Subcutaneous abdominal adipose tissue (tissue), 5 donors: Measurements from ENCODE around the gene KRTAP12-1.
A peak's percentile ranks its signal among the peaks of the same experiment; 100 is the strongest.
"Not testable (repeated sequence)": the region's sequence is repeated elsewhere in the genome, so short reads cannot be mapped to it uniquely, and the experiment has no call there.

Source experiments
- H3K27ac ChIP-seq: one replicate; pipeline ENCODE4 v1.7.0; 2013; ENCODE audit warnings: low read depth, mild to moderate bottlenecking, inconsistent platforms, low read length, moderate library complexity
- H3K27me3 ChIP-seq, 5 donors: one replicate each; pipeline ENCODE4 v1.7.0; 2013; ENCODE audit warnings: low read length in 5 of 5, inconsistent platforms in 1 of 5; ENCODE audit not compliant: control insufficient read depth in 5 of 5, insufficient read depth in 4 of 5
- H3K36me3 ChIP-seq, 5 donors: one replicate each; pipeline ENCODE4 v1.7.0; 2013; ENCODE audit warnings: low read length in 5 of 5; ENCODE audit not compliant: control insufficient read depth in 5 of 5, insufficient read depth in 5 of 5
- H3K4me1 ChIP-seq, 5 donors: one replicate each; pipeline ENCODE4 v1.7.0; 2013; ENCODE audit warnings: low read length in 5 of 5, mild to moderate bottlenecking in 3 of 5, moderate library complexity in 1 of 5; ENCODE audit not compliant: control insufficient read depth in 5 of 5, insufficient read depth in 5 of 5
- H3K4me3 ChIP-seq, 5 donors: one replicate each; pipeline ENCODE4 v1.7.0; 2013; ENCODE audit warnings: low read length in 5 of 5, low read depth in 1 of 5
- H3K9ac ChIP-seq, 5 donors: one replicate each; pipeline ENCODE4 v1.7.0; 2013; ENCODE audit warnings: low read length in 5 of 5, mild to moderate bottlenecking in 4 of 5, moderate library complexity in 3 of 5
- H3K9me3 ChIP-seq, 5 donors: one replicate each; pipeline ENCODE4 v1.7.0; 2013; ENCODE audit warnings: low read length in 5 of 5; ENCODE audit not compliant: control insufficient read depth in 5 of 5
- donor health status: healthy.
- donor health status: healthy.
- donor health status: healthy.
- donor health status: healthy.
- donor health status: healthy.

The KRTAP12-1 gene

DNA sequence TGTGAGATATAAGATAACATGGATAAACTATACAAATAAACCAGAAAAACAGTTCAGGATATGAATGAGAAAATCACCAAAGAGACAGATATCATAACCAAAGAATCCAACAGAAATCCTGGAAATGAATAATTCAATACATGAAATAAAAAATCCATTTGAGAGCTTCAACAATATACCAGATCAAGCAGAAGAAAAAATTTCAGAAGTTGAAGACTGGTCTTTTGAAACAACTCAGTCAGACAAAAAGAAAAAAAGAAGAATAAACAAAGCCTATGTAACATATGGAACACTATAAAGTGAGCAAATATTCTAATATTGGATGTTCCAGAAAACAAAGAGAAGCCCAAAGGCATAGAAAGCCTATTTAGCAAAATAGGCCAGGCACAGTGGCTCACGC is 10.1 kb downstream of the KRTAP12-1 start:
- Histone ChIP-seq H3K4me1 (no peaks in the 10 kb centered on the region), H3K27ac (no peak overlapping the region), H3K36me3 (no peaks in the 10 kb centered on the region), H3K27me3 (peaks cover 0 to 11% (median 0%) of the 10 kb centered on the region in 5 donors), H3K4me3 (no peak overlapping the region), H3K9ac (no peak overlapping the region), H3K9me3 (peaks cover 0 to 23% (median 9%) of the 10 kb centered on the region in 5 donors)

DNA sequence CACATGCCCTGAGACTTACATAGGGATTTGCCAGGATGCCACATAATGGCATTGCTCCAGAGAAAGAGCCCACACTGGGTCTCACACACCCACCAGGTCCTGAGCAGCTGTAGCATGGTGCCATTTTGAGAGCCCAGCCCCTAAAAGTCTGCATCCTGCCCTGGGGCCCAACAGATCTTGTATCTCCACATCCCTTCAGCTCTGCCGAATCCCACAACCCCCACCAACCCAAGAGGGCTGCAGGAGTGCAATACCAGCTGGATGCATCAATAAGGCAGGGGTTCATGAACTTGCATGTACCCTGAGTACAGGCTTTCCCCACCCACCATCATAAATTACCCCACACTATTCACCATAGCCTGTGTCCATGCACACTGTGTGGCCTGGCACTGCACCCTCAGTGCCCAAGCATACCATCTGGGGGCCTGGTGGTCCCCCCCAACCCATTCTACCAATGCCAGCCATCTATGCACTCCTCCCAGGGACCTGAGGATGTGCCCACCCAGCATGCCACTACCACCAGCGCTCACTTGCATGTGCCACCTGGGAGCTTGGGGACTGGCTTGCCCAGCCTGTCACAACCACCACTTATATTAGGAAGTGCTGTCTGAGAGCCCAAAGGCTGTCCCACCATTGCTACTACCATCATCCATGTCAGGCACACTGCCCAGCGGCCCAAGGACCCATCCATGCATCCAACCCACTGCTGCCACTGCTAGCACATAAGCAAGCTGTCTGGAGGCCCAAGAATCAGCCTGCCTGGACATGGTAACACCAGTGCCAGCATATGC is 11.1 kb downstream of the KRTAP12-1 start:
- Histone ChIP-seq H3K4me1 (no peaks in the 10 kb centered on the region), H3K4me3 (peak overlapping the region in 1 of 5 donors; percentile 13), H3K9ac (no peak overlapping the region), H3K36me3 (no peaks in the 10 kb centered on the region), H3K9me3 (peaks cover 0 to 23% (median 9%) of the 10 kb centered on the region in 5 donors), H3K27ac (no peak overlapping the region), H3K27me3 (peaks cover 0 to 11% (median 5%) of the 10 kb centered on the region in 5 donors)

DNA sequence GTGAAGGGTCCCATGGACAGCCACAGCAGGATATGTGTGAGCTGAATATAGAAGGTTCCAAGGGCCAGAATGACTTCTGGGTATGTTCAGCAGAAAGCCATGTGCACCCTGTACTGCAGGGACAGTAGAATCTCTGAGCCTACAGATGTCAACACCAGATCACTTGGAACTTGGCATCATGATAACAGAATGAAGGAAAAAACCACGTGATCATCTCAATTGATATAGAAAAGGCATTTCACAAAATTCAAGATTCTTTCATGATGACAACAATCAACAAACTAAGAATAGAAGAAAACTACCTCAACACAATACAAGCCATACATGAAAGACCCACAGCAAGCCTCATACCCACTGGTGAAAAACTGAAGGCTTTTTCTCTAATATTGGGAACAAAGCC is 14.4 kb downstream of the KRTAP12-1 start:
- Histone ChIP-seq H3K9me3 (peaks cover 0 to 18% (median 14%) of the 10 kb centered on the region in 5 donors), H3K27ac (no peak overlapping the region)

DNA sequence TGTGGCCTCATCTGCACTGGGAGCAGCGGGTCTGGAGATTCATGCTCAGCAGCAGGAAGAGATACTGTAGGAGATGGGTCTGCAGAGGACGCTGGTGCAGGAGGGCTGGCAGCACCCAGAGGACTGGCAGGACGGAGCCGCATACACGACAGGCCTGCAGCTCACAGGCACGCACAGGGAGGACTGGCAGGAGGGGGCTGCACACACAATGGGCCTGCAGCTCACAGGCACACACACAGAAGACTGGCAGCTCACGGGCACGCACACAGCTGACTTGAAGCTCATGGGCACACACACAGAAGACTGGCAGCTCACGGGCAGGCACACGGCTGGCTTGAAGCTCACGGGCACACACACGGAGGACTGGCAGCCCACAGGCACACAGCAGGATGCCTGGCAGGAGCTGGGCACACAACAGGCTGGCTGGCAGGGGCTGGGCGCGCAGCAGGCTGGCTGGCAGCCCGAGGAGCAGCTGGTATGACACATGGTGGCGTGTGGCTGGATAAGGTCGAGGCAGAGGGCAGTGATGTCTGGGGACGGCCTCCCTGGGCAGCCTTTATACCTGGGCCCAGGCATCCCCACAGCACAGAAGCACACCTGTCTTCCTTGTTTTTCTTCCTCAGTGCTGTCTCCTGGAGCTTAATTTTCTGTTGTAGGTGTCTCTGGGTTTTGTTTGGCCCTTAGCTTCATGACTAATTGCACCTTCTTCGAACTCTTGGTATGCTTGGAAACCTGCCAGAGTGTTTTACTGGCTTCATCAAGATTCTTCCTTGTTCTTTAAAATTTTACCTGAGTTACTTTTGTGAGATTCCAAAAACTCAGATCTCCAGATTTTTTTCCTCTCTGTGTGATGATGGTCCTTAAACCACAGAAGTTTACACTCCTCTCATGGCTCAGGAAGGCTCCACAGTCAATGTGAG is 15.3 kb downstream of the KRTAP12-1 start, which contains the start of gene KRTAP12-2:
Gene KRTAP12-2, minus strand, starts transcription at position 527 of the 920 bp plus-strand sequence. Its CDS starts 41 bp downstream, at position 486.
- peaks cover 0 to 15% (median 5%) of the 10 kb centered on the region in 5 donors for H3K27me3 ChIP-seq
- H3K4me1 ChIP-seq: no peaks in the 10 kb centered on the region
- H3K9ac ChIP-seq: no peak within 1 kb of the TSS
- H3K9me3 ChIP-seq: peaks cover 0 to 14% (median 13%) of the 10 kb centered on the region in 5 donors
- H3K4me3 ChIP-seq: no peak within 1 kb of the TSS
- H3K36me3 ChIP-seq: no peaks in the 10 kb centered on the region
- H3K27ac ChIP-seq: no peak within 1 kb of the TSS

More for the DNA sequence above, 14.4 kb downstream of the KRTAP12-1 start:
- no peak overlapping the region for H3K9ac ChIP-seq
- peaks cover 0 to 15% (median 5%) of the 10 kb centered on the region in 5 donors for H3K27me3 ChIP-seq
- no peak overlapping the region for H3K4me3 ChIP-seq
- H3K4me1 ChIP-seq: no peaks in the 10 kb centered on the region
- H3K36me3 ChIP-seq: no peaks in the 10 kb centered on the region

DNA sequence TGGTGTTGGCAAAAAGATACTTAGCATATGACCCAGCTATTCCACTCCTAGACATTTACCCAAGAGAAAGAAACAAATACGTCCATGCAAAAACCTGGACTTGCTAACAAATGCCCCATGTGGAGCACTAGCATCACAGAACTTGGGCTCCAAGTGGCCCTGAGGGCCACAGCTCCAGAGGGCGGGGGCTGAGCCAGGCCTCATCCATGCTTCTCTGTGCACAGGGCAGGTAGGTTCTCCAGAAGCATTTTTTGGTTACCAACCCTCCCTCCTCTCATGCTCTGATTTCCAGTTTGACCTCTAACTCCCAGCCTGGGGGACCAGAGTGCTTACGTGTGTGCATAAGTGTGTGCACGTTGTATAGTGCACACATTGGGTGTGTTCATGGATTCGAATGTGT is 17.3 kb downstream of the KRTAP12-1 start:
- no peak overlapping the region for H3K4me3 ChIP-seq
- H3K9me3 ChIP-seq: peaks cover 0 to 5% (median 3%) of the 10 kb centered on the region in 5 donors
- H3K27me3 ChIP-seq: peaks cover 0 to 8% (median 2%) of the 10 kb centered on the region in 5 donors
- no peak overlapping the region for H3K9ac ChIP-seq
- H3K4me1 ChIP-seq: no peaks in the 10 kb centered on the region
- H3K36me3 ChIP-seq: no peaks in the 10 kb centered on the region
- no peak overlapping the region for H3K27ac ChIP-seq

DNA sequence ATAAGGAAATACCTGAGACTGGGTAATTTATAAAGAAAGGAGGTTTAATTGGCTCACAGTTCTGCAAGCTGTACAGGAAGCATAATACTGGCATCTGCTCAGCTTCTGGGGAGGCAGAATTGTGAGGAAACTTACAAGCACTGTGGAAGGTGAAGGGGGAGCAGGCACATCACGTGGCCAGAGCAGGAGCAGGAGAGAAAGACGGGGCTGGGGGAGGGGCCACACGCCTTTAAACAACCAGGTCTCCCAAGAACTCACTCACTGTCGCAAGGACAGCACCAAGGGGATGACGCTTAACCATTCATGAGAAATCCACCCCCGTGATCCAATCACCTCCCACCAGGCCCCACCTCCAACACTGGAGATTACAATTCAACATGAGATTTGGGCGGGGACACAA is 20.4 kb downstream of the KRTAP12-1 start:
- not testable (repeated sequence) for H3K27ac ChIP-seq, H3K9me3 ChIP-seq, H3K9ac ChIP-seq, H3K4me3 ChIP-seq, H3K36me3 ChIP-seq
- H3K4me1 ChIP-seq: peaks cover 0 to 22% (median 5%) of the 10 kb centered on the region in 5 donors
- H3K27me3 ChIP-seq: peaks cover 4 to 14% (median 13%) of the 10 kb centered on the region in 5 donors

DNA sequence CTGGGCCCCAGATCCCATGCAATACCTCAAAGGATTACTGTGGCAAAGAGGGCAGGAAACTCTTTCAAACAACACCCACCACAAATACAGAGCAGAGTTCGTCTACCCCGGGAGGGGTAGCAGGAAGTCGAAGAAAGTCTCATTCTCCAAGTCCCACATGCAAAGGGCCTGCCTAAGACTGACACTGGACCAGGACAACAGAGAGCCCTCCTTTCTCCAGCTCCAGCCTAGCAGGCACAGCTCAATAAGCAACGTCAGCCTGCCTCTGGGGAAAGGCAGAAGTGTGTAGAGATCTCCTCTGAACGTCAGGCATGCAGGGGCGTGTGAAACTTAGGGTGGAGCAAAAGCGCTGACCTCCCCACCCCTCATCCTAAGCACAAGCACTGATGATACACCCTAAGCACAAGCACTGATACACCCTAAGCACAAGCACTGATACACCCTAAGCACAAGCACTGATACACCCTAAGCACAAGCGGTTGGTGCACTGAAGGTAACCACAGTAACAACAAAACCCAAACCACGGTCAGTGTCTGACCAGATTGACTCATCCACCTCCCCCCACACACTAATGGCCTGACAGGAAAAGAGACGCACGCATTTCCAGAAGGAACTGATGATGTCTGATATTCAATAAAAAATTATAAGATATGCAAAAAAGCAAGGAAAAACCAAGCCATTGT is 22.9 kb downstream of the KRTAP12-1 start:
- Histone ChIP-seq H3K27ac (no peak overlapping the region), H3K9ac (no peak overlapping the region), H3K36me3 (no peaks in the 10 kb centered on the region), H3K4me3 (no peak overlapping the region), H3K4me1 (peaks cover 0 to 22% (median 5%) of the 10 kb centered on the region in 5 donors), H3K27me3 (peaks cover 4 to 20% (median 12%) of the 10 kb centered on the region in 5 donors), H3K9me3 (peaks cover 0 to 12% (median 11%) of the 10 kb centered on the region in 5 donors)

DNA sequence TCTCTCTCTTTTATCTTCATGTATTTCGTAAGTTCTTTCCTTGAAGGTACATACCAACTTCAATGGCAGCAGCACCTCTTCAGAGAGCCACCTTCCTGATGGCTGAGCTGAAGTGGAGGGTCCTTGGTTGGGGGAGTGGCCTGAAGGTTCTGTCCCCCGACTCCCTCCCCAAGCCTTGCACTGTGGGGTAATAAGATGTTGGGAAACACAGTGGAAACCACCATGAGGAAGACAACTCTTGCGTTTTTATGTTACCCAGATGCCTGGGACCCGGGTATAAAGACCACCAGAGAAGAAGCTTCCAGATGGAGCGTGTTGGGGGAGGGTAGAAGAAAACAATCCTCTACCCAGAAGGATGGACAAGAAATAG is 23.4 kb downstream of the KRTAP12-1 start:
- H3K9me3 ChIP-seq: peaks cover 0 to 12% (median 11%) of the 10 kb centered on the region in 5 donors
- H3K4me3 ChIP-seq: no peak overlapping the region
- no peaks in the 10 kb centered on the region for H3K36me3 ChIP-seq
- H3K9ac ChIP-seq: no peak overlapping the region
- H3K4me1 ChIP-seq: peaks cover 0 to 22% (median 5%) of the 10 kb centered on the region in 5 donors
- H3K27me3 ChIP-seq: peaks cover 4 to 21% (median 14%) of the 10 kb centered on the region in 5 donors
- H3K27ac ChIP-seq: no peak overlapping the region

DNA sequence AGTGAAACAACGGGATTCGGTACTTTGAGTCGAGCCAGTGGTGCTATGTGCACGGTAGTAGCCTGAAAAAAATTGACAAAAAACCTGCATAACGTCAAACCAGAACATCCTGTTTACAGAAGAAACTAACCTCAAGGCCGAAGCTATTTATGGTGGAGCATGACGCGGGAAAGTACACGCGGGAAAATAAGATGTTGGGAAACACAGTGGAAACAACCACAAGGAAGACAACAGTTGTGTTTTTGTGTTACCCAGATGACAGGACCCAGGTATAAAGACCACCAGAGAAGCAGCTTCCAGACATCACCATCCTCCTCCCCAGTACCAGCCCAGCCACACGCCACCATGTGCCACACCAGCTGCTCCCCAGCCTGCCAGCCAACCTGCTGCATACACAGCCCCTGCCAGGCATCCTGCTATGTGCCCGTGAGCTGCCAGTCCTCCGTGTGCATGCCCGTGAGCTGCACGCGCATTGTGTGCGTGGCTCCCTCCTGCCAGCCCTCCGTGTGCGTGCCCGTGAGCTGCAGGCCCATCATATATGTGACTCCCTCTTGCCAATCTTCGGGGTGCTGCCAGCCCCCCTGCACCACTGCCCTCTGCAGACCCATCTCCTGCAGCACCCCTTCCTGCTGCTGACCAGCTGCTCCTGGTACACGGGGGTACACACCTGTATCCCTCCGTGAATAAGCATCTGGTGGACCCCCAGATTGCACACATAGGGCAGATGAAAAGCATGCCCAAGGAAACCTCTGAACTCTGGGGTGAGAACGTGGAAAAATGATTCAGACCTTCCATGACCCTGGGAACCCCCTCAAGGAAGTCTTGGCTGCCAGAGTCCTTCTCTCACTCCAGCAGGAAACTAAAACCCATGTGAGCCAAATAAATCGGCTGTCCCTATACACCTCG is 24.1 kb downstream of the KRTAP12-1 start, which contains the start of gene KRTAP12-3:
Gene KRTAP12-3, plus strand, starts transcription at position 298 of the 906 bp plus-strand sequence. Its CDS starts 48 bp downstream, at position 346.
- H3K9ac ChIP-seq: no peak within 1 kb of the TSS
- H3K36me3 ChIP-seq: no peaks in the 10 kb centered on the region
- peaks cover 0 to 12% (median 11%) of the 10 kb centered on the region in 5 donors for H3K9me3 ChIP-seq
- no peak within 1 kb of the TSS for H3K27ac ChIP-seq
- peaks cover 4 to 21% (median 14%) of the 10 kb centered on the region in 5 donors for H3K27me3 ChIP-seq
- peaks cover 0 to 22% (median 5%) of the 10 kb centered on the region in 5 donors for H3K4me1 ChIP-seq
- peak within 1 kb of the TSS in 3 of 5 donors; percentile 10 to 27 (median 24) for H3K4me3 ChIP-seq
